Omental fat pad (tissue), 4 donors: Measurements from ENCODE around the gene DLL4. TPM values are rescaled to one million over a fixed set of nuclear protein-coding genes. Genes with fewer than 3 reads are reported as not detected.
"Not testable (repeated sequence)": the region's sequence is repeated elsewhere in the genome, so short reads cannot be mapped to it uniquely, and the experiment has no call there.

Experiments used
- ATAC-seq: fragments of 150-250 bp; one replicate; pipeline ENCODE4 v1.9.1; 2016; ENCODE audit warnings: mild to moderate bottlenecking, moderate library complexity; ENCODE audit not compliant: low FRiP score
- DNase-seq: peaks from one replicate; pipeline ENCODE4 v3.0.0-alpha.2; 2019; ENCODE audit warnings: low spot score
- CTCF ChIP-seq, 3 donors: fragments of 450-650 bp; IDR thresholded peaks; one replicate each; pipeline ENCODE4 v1.5.1; 2016 to 2017; ENCODE audit warnings: antibody characterized with exemption in 3 of 3, mild to moderate bottlenecking in 3 of 3, moderate library complexity in 2 of 3
- total RNA-seq, 4 donors: library from RNA; depleted of rRNA; stranded (reverse); fragments of >200 nt; gene quantifications; one replicate each; pipeline ENCODE4 v1.1.0, GENCODE V29; 2016

DLL4 gene
- total RNA-seq, 4 donors from 2014 or later, result 5.8 to 27.6 (median 10.1) TPM

DNA sequence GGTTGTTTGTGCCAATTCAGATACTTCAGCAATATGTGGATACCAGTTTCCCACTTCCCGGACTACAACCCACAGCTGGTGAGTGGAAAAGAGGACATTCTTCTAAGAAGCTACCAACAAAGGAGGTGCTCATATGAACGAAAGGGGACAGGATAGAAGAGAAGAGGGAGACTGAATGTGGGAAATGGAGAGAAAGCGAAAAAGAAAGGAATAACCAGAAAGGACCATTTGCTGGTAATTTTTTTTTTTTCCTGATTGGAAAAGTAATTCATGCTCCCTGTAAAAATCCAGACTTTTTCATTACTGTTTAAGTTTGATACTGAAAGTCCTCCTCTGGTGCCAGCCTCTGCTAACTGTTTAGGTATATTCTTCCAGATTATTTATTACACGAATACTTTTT lies 22.6 kb downstream of the DLL4 start:
- no peak for TF ChIP-seq CTCF (IDR thresholded peaks at IDR 0.05)
- ATAC-seq (no peak), DNase-seq (no peak)

GRCh38 chr15:40952301-40952900 lies 23.3 kb downstream of the DLL4 start:
- no peak for TF ChIP-seq CTCF (IDR thresholded peaks at IDR 0.05)
- DNase-seq, result no peak
- no peak for ATAC-seq

- TF ChIP-seq CTCF (IDR thresholded peaks at IDR 0.05), result no peak
- peak; percentile 88 for ATAC-seq
- peak; percentile 79 for DNase-seq
Measured at GRCh38 chr15:40952901-40953712, 24.0 kb downstream of the DLL4 start, which contains the start of gene CHAC1. Gene CHAC1 (plus strand): TSS chr15:40953471. CDS start chr15:40953584, 113 bp downstream.

- no peak for TF ChIP-seq CTCF (IDR thresholded peaks at IDR 0.05)
- DNase-seq (no peak), ATAC-seq (no peak)
Measured at GRCh38 chr15:40953713-40954074, 24.6 kb downstream of the DLL4 start.

- ATAC-seq, DNase-seq: not testable (repeated sequence)
Measured at GRCh38 chr15:40954158-40954848, 25.2 kb downstream of the DLL4 start.

GRCh38 chr15:40955141-40955903 lies 26.2 kb downstream of the DLL4 start:
- ATAC-seq (no peak), DNase-seq (no peak)
- no peak for TF ChIP-seq CTCF (IDR thresholded peaks at IDR 0.05)
